ENCODE measurements around the gene FIBCD1.

Gene FIBCD1

GRCh38 chr9:130952065-130952762, 13.2 kb upstream of the FIBCD1 start:
- DNase-seq: no peak

- no peak for DNase-seq
These were observed 10.9 kb upstream of the FIBCD1 start for GRCh38 chr9:130950039-130950311.

GRCh38 chr9:130949188-130950038, 10.4 kb upstream of the FIBCD1 start:
- no peak for DNase-seq

GRCh38 chr9:130948266-130948665, 9.2 kb upstream of the FIBCD1 start:
- no peak for DNase-seq

- no peak for DNase-seq
These were observed 8.6 kb upstream of the FIBCD1 start for GRCh38 chr9:130947618-130948140.

- DNase-seq: no peak
These were observed 7.9 kb upstream of the FIBCD1 start for GRCh38 chr9:130946766-130947617.

- no peak for DNase-seq
These were observed 6.1 kb upstream of the FIBCD1 start for GRCh38 chr9:130945173-130945572.

- DNase-seq: no peak
These were observed 5.5 kb upstream of the FIBCD1 start for GRCh38 chr9:130944510-130945058.

- DNase-seq: no peak
These were observed 4.7 kb upstream of the FIBCD1 start for GRCh38 chr9:130943777-130944176.

GRCh38 chr9:130943221-130943620, 4.2 kb upstream of the FIBCD1 start:
- no peak for DNase-seq

GRCh38 chr9:130942679-130943078, 3.6 kb upstream of the FIBCD1 start:
- no peak for DNase-seq

- DNase-seq: no peak
These were observed 3.0 kb upstream of the FIBCD1 start for GRCh38 chr9:130942084-130942483.

GRCh38 chr9:130940693-130941576, 1.9 kb upstream of the FIBCD1 start:
- DNase-seq: peak; percentile 69 to 75

GRCh38 chr9:130940027-130940549, 1.0 kb upstream of the FIBCD1 start:
- no peak for DNase-seq

- DNase-seq: no peak
These were observed 469 bp upstream of the FIBCD1 start for GRCh38 chr9:130939405-130940026.

- DNase-seq: no peak
These were observed 829 bp downstream of the FIBCD1 start for GRCh38 chr9:130938184-130938651.

GRCh38 chr9:130937146-130938076, 1.6 kb downstream of the FIBCD1 start:
- no peak for DNase-seq

- no peak for DNase-seq
These were observed 2.5 kb downstream of the FIBCD1 start for GRCh38 chr9:130936285-130937117.

Data from stimulated activated CD4-positive, alpha-beta T cell treated with anti-CD3 and anti-CD28 coated beads, Interleukin-2, amount 100 ng/mL, for 48 hours (primary cell).